GM23338 (cell line): Measurements from ENCODE around the gene KPNA2. TPM values are rescaled to one million over a fixed set of nuclear protein-coding genes. Genes with fewer than 3 reads are reported as not detected.
"Not testable (repeated sequence)": the region's sequence is repeated elsewhere in the genome, so short reads cannot be mapped to it uniquely, and the experiment has no call there.

ENCODE experiments used
- ATAC-seq: fragments of 200-7000 bp; cut with Tn5 transposase; 3 replicates; pipeline ENCODE4 v1.9.1; 2020
- DNase-seq: peaks from one replicate; pipeline ENCODE4 v3.0.0-alpha.2; 2015; ENCODE audit warnings: low spot score
- H2AFZ ChIP-seq: fragments of 200-600 bp; sonication (generic); 2 replicates; pipeline ENCODE4 v1.8.0; 2016; ENCODE audit warnings: antibody characterized with exemption, mild to moderate bottlenecking, moderate library complexity
- H3F3A ChIP-seq: fragments of 200-600 bp; sonication (generic); replicated peaks from 2 replicates; pipeline ENCODE4 v1.8.0; 2017; ENCODE audit warnings: antibody characterized with exemption, mixed run types, low read depth
- H3K27ac ChIP-seq: fragments of 200-600 bp; sonication (generic); 2 replicates; pipeline ENCODE4 v1.6.1; 2016; ENCODE audit warnings: low read depth
- H3K27me3 ChIP-seq: fragments of 200-600 bp; sonication (generic); 2 replicates; pipeline ENCODE4 v1.8.0; 2016; ENCODE audit warnings: mild to moderate bottlenecking, mixed run types, moderate library complexity; ENCODE audit not compliant: insufficient read depth
- H3K36me3 ChIP-seq: fragments of 200-600 bp; sonication (generic); 2 replicates; pipeline ENCODE4 v1.8.0; 2016; ENCODE audit warnings: mild to moderate bottlenecking; ENCODE audit not compliant: insufficient read depth
- H3K4me1 ChIP-seq: fragments of 200-600 bp; sonication (generic); 2 replicates; pipeline ENCODE4 v1.8.0; 2016; ENCODE audit warnings: mild to moderate bottlenecking, moderate library complexity; ENCODE audit not compliant: insufficient read depth
- H3K4me2 ChIP-seq: fragments of 200-600 bp; sonication (generic); 2 replicates; pipeline ENCODE4 v1.7.1; 2017; ENCODE audit warnings: mixed run types
- H3K4me3 ChIP-seq: fragments of 200-600 bp; sonication (generic); 2 replicates; pipeline ENCODE4 v1.6.1; 2016; ENCODE audit warnings: mixed run types
- H3K79me2 ChIP-seq: fragments of 200-600 bp; sonication (generic); replicated peaks from 2 replicates; pipeline ENCODE4 v1.8.0; 2017; ENCODE audit warnings: mild to moderate bottlenecking; ENCODE audit not compliant: insufficient read depth
- H3K9me2 ChIP-seq: fragments of 200-600 bp; sonication (generic); 2 replicates; pipeline ENCODE4 v1.8.0; 2017; ENCODE audit not compliant: insufficient read depth
- H4K20me1 ChIP-seq: fragments of 200-600 bp; sonication (generic); replicated peaks from 2 replicates; pipeline ENCODE4 v1.8.0; 2017; ENCODE audit warnings: mild to moderate bottlenecking; ENCODE audit not compliant: insufficient read depth
- H3K27ac Mint-ChIP-seq: 2 replicates; pipeline ENCODE4 v1.8.0; 2020; ENCODE audit warnings: inconsistent platforms, mild to moderate bottlenecking, moderate library complexity, mixed read lengths
- H3K27me3 Mint-ChIP-seq: 3 replicates; pipeline ENCODE4 v1.8.0; 2022; ENCODE audit warnings: low read depth, mild to moderate bottlenecking, moderate library complexity, mixed read lengths, inconsistent platforms; ENCODE audit not compliant: insufficient read depth, poor library complexity
- H3K36me3 Mint-ChIP-seq: 3 replicates; pipeline ENCODE4 v1.8.0; 2021; ENCODE audit warnings: low read depth, mild to moderate bottlenecking, inconsistent platforms, moderate library complexity, mixed read lengths
- H3K4me1 Mint-ChIP-seq: 3 replicates; pipeline ENCODE4 v1.8.0; 2020; ENCODE audit warnings: mild to moderate bottlenecking, inconsistent platforms, mixed read lengths
- H3K4me3 Mint-ChIP-seq: 3 replicates; pipeline ENCODE4 v1.8.0; 2021; ENCODE audit warnings: moderate library complexity, mild to moderate bottlenecking, inconsistent platforms, mixed read lengths
- H3K9me3 Mint-ChIP-seq: 3 replicates; pipeline ENCODE4 v1.8.0; 2020; ENCODE audit warnings: moderate library complexity, mild to moderate bottlenecking, inconsistent platforms, mixed read lengths
- EZH2 ChIP-seq: fragments of 200-600 bp; sonication (generic); IDR thresholded peaks from one replicate; pipeline ENCODE4 v1.8.0; 2017; ENCODE audit warnings: antibody characterized with exemption, mild to moderate bottlenecking, low read depth; ENCODE audit not compliant: unreplicated experiment
- EZH2phosphoT487 ChIP-seq: fragments of 200-600 bp; sonication (generic); IDR thresholded peaks from one replicate; pipeline ENCODE4 v1.8.1; 2018; ENCODE audit warnings: antibody characterized with exemption; ENCODE audit not compliant: unreplicated experiment
- JUNB ChIP-seq: IDR thresholded peaks from one replicate; pipeline ENCODE4 v1.6.1; 2016; ENCODE audit warnings: antibody characterized with exemption; ENCODE audit not compliant: unreplicated experiment
- REST ChIP-seq: IDR thresholded peaks from one replicate; pipeline ENCODE4 v1.6.1; 2018; ENCODE audit warnings: antibody characterized with exemption; ENCODE audit not compliant: unreplicated experiment
- STAT1 ChIP-seq: IDR thresholded peaks from one replicate; pipeline ENCODE4 v1.6.1; 2016; ENCODE audit warnings: antibody characterized with exemption; ENCODE audit not compliant: unreplicated experiment
- ZNF331 ChIP-seq: fragments of 250-450 bp; sonication (Bioruptor Pico); IDR thresholded peaks from 2 replicates; pipeline ENCODE4 v1.5.0; 2020; ENCODE audit warnings: low read depth, mild to moderate bottlenecking, moderate library complexity
- ZNF462 ChIP-seq: fragments of 250-450 bp; sonication (Bioruptor Pico); IDR thresholded peaks from 2 replicates; pipeline ENCODE4 v1.5.0; 2020; ENCODE audit warnings: mild to moderate bottlenecking, moderate library complexity
- polyA plus RNA-seq: library from polyadenylated mRNA; unstranded; fragments of >200 nt; fragmentation: Nextera tagmentation; extraction: Ambion mirVana; gene quantifications from 2 replicates; pipeline ENCODE4 v1.2.1, GENCODE V29; 2016
- total RNA-seq: library from RNA; depleted of rRNA; stranded (reverse); fragments of >200 nt; shearing (Covaris generic); gene quantifications from 2 replicates; pipeline ENCODE4 v1.2.3, GENCODE V29; 2014
- TF ChIP-seq, protein P1 (sequence below): IDR thresholded peaks from 2 replicates; pipeline ENCODE4 v1.6.1; 2016; ENCODE audit warnings: antibody characterized with exemption

KPNA2 gene
- total and polyA plus RNA-seq, 2 experiments from 2014 or later: 375 to 442 TPM

DNA sequence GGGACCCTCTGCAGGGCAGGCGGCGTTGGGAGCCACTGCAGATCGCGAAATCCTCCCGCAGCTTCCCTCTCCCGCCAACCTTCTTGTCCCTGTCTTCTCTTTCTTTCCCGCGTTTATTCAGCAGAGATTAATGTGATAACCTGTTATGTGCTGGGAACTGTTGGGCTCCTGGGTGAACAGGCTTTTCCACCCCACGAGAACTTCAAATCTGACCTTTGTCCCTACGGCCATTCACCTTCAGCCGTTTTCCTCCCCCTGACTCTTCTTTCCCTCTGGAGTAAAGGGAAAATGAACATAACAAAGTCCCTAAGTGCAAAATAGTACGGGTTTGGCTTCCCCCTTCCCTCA lies 15.2 kb upstream of the KPNA2 start (continued):
- TF ChIP-seq ZNF462 (CRISPR knock-in tag) (no peak), EZH2 (no peak), REST (no peak), EZH2phosphoT487 (no peak), JUNB (no peak), ZNF331 (CRISPR knock-in tag) (no peak), STAT1 (no peak)
- TF ChIP-seq, protein P1, sequence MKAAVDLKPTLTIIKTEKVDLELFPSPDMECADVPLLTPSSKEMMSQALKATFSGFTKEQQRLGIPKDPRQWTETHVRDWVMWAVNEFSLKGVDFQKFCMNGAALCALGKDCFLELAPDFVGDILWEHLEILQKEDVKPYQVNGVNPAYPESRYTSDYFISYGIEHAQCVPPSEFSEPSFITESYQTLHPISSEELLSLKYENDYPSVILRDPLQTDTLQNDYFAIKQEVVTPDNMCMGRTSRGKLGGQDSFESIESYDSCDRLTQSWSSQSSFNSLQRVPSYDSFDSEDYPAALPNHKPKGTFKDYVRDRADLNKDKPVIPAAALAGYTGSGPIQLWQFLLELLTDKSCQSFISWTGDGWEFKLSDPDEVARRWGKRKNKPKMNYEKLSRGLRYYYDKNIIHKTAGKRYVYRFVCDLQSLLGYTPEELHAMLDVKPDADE: no peak

DNA sequence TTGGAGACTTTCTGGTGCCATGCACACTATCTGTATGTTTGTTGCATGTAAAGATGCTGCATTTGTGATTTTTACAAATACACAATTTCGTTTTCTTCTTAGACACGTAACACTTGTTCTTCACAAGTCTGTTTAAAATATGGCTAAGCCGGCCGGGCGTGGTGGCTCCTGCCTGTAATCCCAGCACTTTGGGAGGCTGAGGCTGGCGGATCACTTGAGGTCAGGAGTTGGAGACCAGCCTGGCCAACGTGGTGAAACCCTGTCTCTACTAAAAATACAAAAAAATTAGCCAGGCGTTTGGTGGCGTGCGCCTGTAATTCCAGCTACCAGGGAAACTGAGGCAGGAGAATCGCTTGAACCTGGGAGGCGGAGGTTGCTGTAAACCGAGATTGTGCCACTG lies 14.7 kb upstream of the KPNA2 start:
- H4K20me1 ChIP-seq, H3K27ac Mint-ChIP-seq, H3K4me1 ChIP-seq, H3K4me1 Mint-ChIP-seq, H3F3A ChIP-seq, H3K27me3 ChIP-seq, H3K36me3 ChIP-seq, DNase-seq, ATAC-seq, H3K36me3 Mint-ChIP-seq, H3K9me2 ChIP-seq, H3K79me2 ChIP-seq, H3K9me3 Mint-ChIP-seq: not testable (repeated sequence)
- H2AFZ ChIP-seq: peak overlapping the region; percentile 83; the same call in 1 of the 2 replicates
- peak overlapping the region; percentile 90; the same call in 1 of the 2 replicates for H3K27ac ChIP-seq
- peak overlapping the region; percentile 86 for H3K4me2 ChIP-seq
- H3K4me3 Mint-ChIP-seq: peak overlapping the region; percentile 79
- peaks cover 30% of the 10 kb centered on the region for H3K27me3 Mint-ChIP-seq
- H3K4me3 ChIP-seq: peak overlapping the region; percentile 70
